ENCODE data around the gene MAGEA11.

- no peak for TF ChIP-seq CTCF (IDR thresholded peaks at IDR 0.05; ENCODE audit: low read depth, low read length, missing input control)
- TF ChIP-seq GABPA (IDR thresholded peaks at IDR 0.05 in 1 of 2, conservative IDR thresholded peaks at IDR 0.05 in 1 of 2): no peak
- no peak for TF ChIP-seq EGR1 (IDR thresholded peaks at IDR 0.05; ENCODE audit: low read depth in 2 of 2)
- TF ChIP-seq JUND (IDR thresholded peaks at IDR 0.05): no peak
- TF ChIP-seq, protein P1, sequence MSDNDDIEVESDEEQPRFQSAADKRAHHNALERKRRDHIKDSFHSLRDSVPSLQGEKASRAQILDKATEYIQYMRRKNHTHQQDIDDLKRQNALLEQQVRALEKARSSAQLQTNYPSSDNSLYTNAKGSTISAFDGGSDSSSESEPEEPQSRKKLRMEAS (IDR thresholded peaks at IDR 0.05): no peak
- no peak for TF ChIP-seq RXRA (IDR thresholded peaks at IDR 0.05)
- TF ChIP-seq REST (IDR thresholded peaks at IDR 0.05): no peak
- TF ChIP-seq RAD21 (IDR thresholded peaks at IDR 0.05): no peak
- TF ChIP-seq YY1 (IDR thresholded peaks at IDR 0.05): no peak
- no peak for TF ChIP-seq HNF4A (conservative IDR thresholded peaks at IDR 0.05)
- no peak for TF ChIP-seq HNF4G (IDR thresholded peaks at IDR 0.05)
- no peak for TF ChIP-seq ATF3 (IDR thresholded peaks at IDR 0.05)
- TF ChIP-seq NR2F2 (IDR thresholded peaks at IDR 0.05): no peak
Observed at GRCh38 chrX:149711545-149712236, at the start of gene MAGEA11.
